Natural killer cell (primary cell): ENCODE data around the gene STPG3. TPM values are rescaled to one million over a fixed set of nuclear protein-coding genes. Genes with fewer than 3 reads are reported as not detected.
"Not testable (repeated sequence)": the region's sequence is repeated elsewhere in the genome, so short reads cannot be mapped to it uniquely, and the experiment has no call there.

Source experiments
- ATAC-seq, 3 donors: fragments of 150-1000 bp in 2 of 3; fragments of 200-7000 bp in 1 of 3; cut with Tn5 transposase; 1 replicate in 1 of 3; 2 replicates in 2 of 3; pipeline ENCODE4 v1.10.0; 2021; ENCODE audit warnings: mild to moderate bottlenecking in 2 of 3, moderate library complexity in 2 of 3
- DNase-seq, 2 donors: peaks; one replicate each; pipeline versions ENCODE4 v3.0.0 to v3.0.0-alpha.2; 2013 to 2021; ENCODE audit warnings: mixed read lengths in 1 of 2
- H3K27ac ChIP-seq: one replicate; pipeline ENCODE4 v1.5.1; 2013; ENCODE audit warnings: mild to moderate bottlenecking, low read length
- H3K27me3 ChIP-seq: one replicate; pipeline ENCODE4 v1.6.1; 2013; ENCODE audit warnings: low read length; ENCODE audit not compliant: control insufficient read depth, insufficient read depth
- H3K36me3 ChIP-seq: one replicate; pipeline ENCODE4 v1.6.1; 2013; ENCODE audit warnings: low read length; ENCODE audit not compliant: control insufficient read depth, insufficient read depth
- H3K4me1 ChIP-seq: one replicate; pipeline ENCODE4 v1.6.1; 2013; ENCODE audit warnings: low read length; ENCODE audit not compliant: control insufficient read depth, insufficient read depth
- H3K4me3 ChIP-seq: one replicate; pipeline ENCODE4 v1.5.1; 2013; ENCODE audit warnings: low read length
- H3K9me3 ChIP-seq: one replicate; pipeline ENCODE4 v1.6.1; 2013; ENCODE audit warnings: low read length; ENCODE audit not compliant: control insufficient read depth, insufficient read depth
- H3K27ac Mint-ChIP-seq, 2 donors: one replicate each; pipeline ENCODE4 v1.8.0; 2022; ENCODE audit warnings: mild to moderate bottlenecking in 2 of 2, mixed read lengths in 2 of 2, moderate library complexity in 1 of 2
- H3K27me3 Mint-ChIP-seq, 2 donors: one replicate each; pipeline ENCODE4 v1.8.0; 2022; ENCODE audit warnings: low read depth in 2 of 2, mixed read lengths in 2 of 2
- H3K36me3 Mint-ChIP-seq: one replicate; pipeline ENCODE4 v1.8.0; 2022; ENCODE audit warnings: mixed read lengths
- H3K4me1 Mint-ChIP-seq, 2 donors: one replicate each; pipeline ENCODE4 v1.8.0; 2022; ENCODE audit warnings: mixed read lengths in 2 of 2
- H3K4me3 Mint-ChIP-seq: one replicate; pipeline ENCODE4 v1.8.0; 2022; ENCODE audit warnings: mild to moderate bottlenecking, moderate library complexity, mixed read lengths
- H3K9me3 Mint-ChIP-seq, 2 donors: one replicate each; pipeline ENCODE4 v1.8.0; 2022; ENCODE audit warnings: mixed read lengths in 2 of 2
- WGBS: methylation state at CpG from one replicate; pipeline ENCODE4 v1.1.7; 2013; ENCODE audit warnings: missing lambda C conversion rate; ENCODE audit not compliant: insufficient coverage; 5-methylcytosine and 5-hydroxymethylcytosine counted together
- intact Hi-C: fragments of 100-400 bp; cut with micrococcal nuclease; formaldehyde crosslinking; loops from one replicate; pipeline ENCODE4 v1.14.2; 2022
- total RNA-seq, 4 donors: library from RNA; stranded (reverse); fragments of 120-200 nt in 1 of 4; gene quantifications; one replicate each; pipeline versions ENCODE4 v1.2.3 to v1.2.4, GENCODE V29; 2013 to 2022
- TF ChIP-seq, protein P1 (sequence below): fragments of 200-600 bp; IDR thresholded peaks from one replicate; pipeline ENCODE4 v1.8.0; 2022; ENCODE audit warnings: antibody characterized with exemption

Gene STPG3
- total RNA-seq, 3 donors from 2014 or later (not counting 1 experiment from before 2014, with no cell fraction given), result not detected

DNA sequence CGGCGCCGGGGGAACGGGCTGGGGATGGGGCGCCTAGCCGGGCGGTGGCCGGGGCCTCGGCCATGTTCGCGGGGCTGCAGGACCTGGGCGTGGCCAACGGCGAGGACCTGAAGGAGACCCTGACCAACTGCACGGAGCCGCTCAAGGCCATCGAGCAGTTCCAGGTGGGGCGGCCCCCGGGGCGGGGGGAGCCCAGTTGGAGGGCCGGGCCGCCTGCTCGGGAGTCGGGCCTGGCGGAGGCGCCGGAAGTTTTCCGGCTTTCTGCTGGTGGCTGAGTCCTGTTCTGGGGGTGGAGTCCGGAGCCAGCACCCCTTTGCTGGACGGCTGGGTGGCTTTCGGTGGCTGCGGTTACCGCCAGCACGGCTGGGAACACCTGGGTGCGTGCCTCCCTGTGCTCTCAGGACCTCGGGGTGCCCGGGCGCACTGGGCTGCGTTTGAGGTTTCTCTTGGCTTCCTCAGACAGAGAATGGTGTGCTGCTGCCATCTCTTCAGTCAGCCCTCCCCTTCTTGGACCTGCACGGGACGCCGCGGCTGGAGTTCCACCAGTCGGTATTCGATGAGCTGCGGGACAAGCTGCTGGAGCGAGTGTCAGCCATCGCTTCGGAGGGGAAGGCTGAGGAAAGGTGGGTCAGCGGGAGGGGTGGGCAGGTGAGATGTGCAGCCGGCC, 4.5 kb downstream of the STPG3 start:
- Mint-ChIP-seq H3K27me3 (no peaks in the 10 kb centered on the region), H3K27ac (peak overlapping the region; percentile 36 to 81), H3K9me3 (no peaks in the 10 kb centered on the region), H3K4me1 (peaks cover 0 to 6% of the 10 kb centered on the region in 2 donors), H3K4me3 (peak overlapping the region; percentile 88), H3K36me3 (no peaks in the 10 kb centered on the region)
- Histone ChIP-seq H3K27ac (no peak overlapping the region), H3K27me3 (no peaks in the 10 kb centered on the region), H3K4me3 (peak overlapping the region; percentile 65), H3K9me3 (no peaks in the 10 kb centered on the region), H3K4me1 (peaks cover 25% of the 10 kb centered on the region), H3K36me3 (peaks cover 11% of the 10 kb centered on the region)
- DNase-seq, result no peak
- intact Hi-C loops, result loop anchor here (1.0 kb wide), 2 partner anchors 14 to 32 kb away; partner anchors contain the start of gene TUBB4B
- 3% methylated on average over 51 of the region's 51 CpGs for WGBS
- TF ChIP-seq, protein P1, sequence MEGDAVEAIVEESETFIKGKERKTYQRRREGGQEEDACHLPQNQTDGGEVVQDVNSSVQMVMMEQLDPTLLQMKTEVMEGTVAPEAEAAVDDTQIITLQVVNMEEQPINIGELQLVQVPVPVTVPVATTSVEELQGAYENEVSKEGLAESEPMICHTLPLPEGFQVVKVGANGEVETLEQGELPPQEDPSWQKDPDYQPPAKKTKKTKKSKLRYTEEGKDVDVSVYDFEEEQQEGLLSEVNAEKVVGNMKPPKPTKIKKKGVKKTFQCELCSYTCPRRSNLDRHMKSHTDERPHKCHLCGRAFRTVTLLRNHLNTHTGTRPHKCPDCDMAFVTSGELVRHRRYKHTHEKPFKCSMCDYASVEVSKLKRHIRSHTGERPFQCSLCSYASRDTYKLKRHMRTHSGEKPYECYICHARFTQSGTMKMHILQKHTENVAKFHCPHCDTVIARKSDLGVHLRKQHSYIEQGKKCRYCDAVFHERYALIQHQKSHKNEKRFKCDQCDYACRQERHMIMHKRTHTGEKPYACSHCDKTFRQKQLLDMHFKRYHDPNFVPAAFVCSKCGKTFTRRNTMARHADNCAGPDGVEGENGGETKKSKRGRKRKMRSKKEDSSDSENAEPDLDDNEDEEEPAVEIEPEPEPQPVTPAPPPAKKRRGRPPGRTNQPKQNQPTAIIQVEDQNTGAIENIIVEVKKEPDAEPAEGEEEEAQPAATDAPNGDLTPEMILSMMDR, result no peak
- no peak for ATAC-seq

DNA sequence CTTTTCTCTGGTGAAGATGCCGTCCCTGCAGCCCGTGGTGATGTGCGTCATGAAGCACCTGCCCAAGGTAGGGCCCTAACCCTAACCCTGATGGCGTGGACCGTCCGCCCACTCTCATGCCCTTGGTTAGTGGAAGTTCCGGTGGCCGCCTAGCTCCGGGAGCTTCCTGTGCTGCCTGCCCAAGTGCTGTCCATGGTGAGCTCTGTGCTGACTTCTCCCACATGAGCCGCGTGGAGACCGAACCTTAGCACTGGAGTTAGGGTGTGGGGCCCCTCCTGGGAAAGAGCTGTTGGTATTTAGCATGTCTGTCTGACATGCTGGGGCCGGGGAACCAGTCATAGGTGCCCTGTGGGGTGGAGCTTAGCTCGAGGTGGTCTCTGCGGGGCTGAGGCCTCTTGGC, 5.3 kb downstream of the STPG3 start:
- no peaks in the 10 kb centered on the region for H3K9me3 Mint-ChIP-seq
- intact Hi-C loops, result no loop called here

DNA sequence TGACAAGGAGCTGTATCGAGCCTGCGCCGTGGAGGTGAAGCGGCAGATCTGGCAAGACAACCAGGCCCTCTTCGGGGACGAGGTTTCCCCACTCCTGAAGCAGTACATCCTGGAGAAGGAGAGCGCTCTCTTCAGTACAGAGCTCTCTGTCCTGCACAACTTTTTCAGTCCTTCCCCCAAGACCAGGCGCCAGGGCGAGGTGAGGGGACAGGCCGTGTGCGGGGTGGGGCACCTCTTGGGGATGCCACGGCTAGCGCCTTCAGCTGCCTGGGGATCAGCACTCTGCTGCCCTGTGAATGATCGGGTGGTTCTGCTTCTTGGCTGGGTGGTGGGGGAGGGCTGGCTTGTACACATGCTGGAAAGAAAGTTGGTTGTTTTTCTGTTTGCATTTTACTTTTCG, 5.8 kb downstream of the STPG3 start:
- no peak for ATAC-seq
- Histone ChIP-seq H3K27ac (no peak overlapping the region), H3K4me1 (peaks cover 25% of the 10 kb centered on the region), H3K27me3 (no peaks in the 10 kb centered on the region), H3K4me3 (no peak overlapping the region), H3K36me3 (peaks cover 11% of the 10 kb centered on the region), H3K9me3 (no peaks in the 10 kb centered on the region)
- 95% methylated on average over 15 of the region's 15 CpGs for WGBS
- Mint-ChIP-seq H3K27ac (no peak overlapping the region), H3K4me3 (peak overlapping the region; percentile 88), H3K4me1 (peaks cover 0 to 11% of the 10 kb centered on the region in 2 donors), H3K27me3 (no peaks in the 10 kb centered on the region), H3K9me3 (no peaks in the 10 kb centered on the region), H3K36me3 (no peaks in the 10 kb centered on the region)
- TF ChIP-seq, protein P1, result no peak
- no peak for DNase-seq
- intact Hi-C loops, result no loop called here

More for the DNA sequence above, 5.3 kb downstream of the STPG3 start:
- DNase-seq (no peak), ATAC-seq (no peak)
- Histone ChIP-seq H3K36me3 (peaks cover 11% of the 10 kb centered on the region), H3K27ac (no peak overlapping the region), H3K4me1 (peaks cover 25% of the 10 kb centered on the region), H3K27me3 (no peaks in the 10 kb centered on the region), H3K4me3 (no peak overlapping the region), H3K9me3 (no peaks in the 10 kb centered on the region)
- WGBS, result 95% methylated on average over 15 of the region's 15 CpGs
- no peaks in the 10 kb centered on the region for H3K36me3 Mint-ChIP-seq
- H3K27me3 Mint-ChIP-seq, result no peaks in the 10 kb centered on the region
- H3K4me3 Mint-ChIP-seq, result peak overlapping the region; percentile 88
- TF ChIP-seq, protein P1, result no peak
- H3K27ac Mint-ChIP-seq, result no peak overlapping the region
- peaks cover 0 to 6% of the 10 kb centered on the region in 2 donors for H3K4me1 Mint-ChIP-seq

DNA sequence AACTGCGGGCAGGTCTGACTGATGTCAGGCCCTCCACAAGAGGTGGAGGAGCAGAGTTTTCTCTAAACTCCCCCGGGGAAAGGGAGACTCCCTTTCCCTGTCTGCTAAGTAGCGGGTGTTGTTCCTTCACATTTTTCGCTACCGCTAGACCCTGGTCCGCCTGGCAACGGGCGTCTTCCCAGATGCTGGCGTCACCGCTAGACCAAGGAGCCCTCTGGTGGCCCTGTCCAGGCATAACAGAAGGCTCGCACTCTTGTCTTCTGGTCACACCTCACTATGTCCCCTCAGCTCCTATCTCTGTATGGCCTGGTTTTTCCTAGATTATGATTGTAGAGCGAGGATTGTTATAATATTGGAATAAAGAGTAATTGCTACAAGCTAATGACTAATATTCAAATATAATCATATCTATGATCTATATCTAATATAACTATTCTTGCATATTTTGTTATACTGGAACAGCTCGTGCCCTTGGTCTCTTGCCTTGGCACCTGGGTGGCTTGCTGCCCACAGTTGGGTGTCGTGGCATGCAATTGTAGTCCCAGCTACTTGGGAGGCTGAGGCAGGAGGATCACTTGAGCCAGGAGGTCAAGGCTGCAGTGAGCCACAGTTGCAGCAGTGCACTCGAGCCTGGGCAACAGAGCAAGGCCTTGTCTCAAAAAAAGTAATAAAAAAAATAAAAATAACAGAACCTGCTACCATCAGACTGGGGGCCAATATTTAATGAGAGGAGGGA, 11.3 kb downstream of the STPG3 start:
- H3K27me3 Mint-ChIP-seq, H3K4me1 ChIP-seq, H3K9me3 Mint-ChIP-seq, H3K9me3 ChIP-seq, H3K27ac ChIP-seq, H3K27me3 ChIP-seq, intact Hi-C loops, DNase-seq, ATAC-seq, H3K36me3 Mint-ChIP-seq, H3K27ac Mint-ChIP-seq, H3K4me3 Mint-ChIP-seq, H3K4me3 ChIP-seq, H3K4me1 Mint-ChIP-seq: not testable (repeated sequence)
- 79% methylated on average over 10 of the region's 15 CpGs for WGBS
- H3K36me3 ChIP-seq, result peaks cover 31% of the 10 kb centered on the region
